Sigmoid colon (tissue), 7 donors: ENCODE data around the gene HDAC4. TPM values are rescaled to one million over a fixed set of nuclear protein-coding genes. Genes with fewer than 3 reads are reported as not detected.

Experiments used
- DNase-seq: peaks from one replicate; pipeline ENCODE4 v3.0.0-alpha.2; 2019
- H3K27ac ChIP-seq, 4 donors: fragments of 200-600 bp; sonication (generic); one replicate each; pipeline ENCODE4 v1.5.1; 2016 to 2019; ENCODE audit warnings: mild to moderate bottlenecking in 1 of 4
- H3K27me3 ChIP-seq, 3 donors: fragments of 200-600 bp; sonication (generic); one replicate each; pipeline ENCODE4 v1.5.1; 2019; ENCODE audit warnings: mild to moderate bottlenecking in 1 of 3
- H3K36me3 ChIP-seq, 4 donors: fragments of 200-600 bp; sonication (generic); one replicate each; pipeline ENCODE4 v1.5.1; 2016 to 2019
- H3K4me1 ChIP-seq, 4 donors: fragments of 200-600 bp; sonication (generic); one replicate each; pipeline ENCODE4 v1.5.1; 2017 to 2019
- H3K4me3 ChIP-seq, 4 donors: fragments of 200-600 bp; sonication (generic); one replicate each; pipeline ENCODE4 v1.5.1; 2017 to 2019; ENCODE audit warnings: mild to moderate bottlenecking in 2 of 4, moderate library complexity in 1 of 4
- H3K9me3 ChIP-seq, 4 donors: fragments of 200-600 bp in 3 of 4; sonication (generic) in 3 of 4; one replicate each; pipeline versions ENCODE4 v1.5.1 to v1.6.1; 2013 to 2019
- EP300 ChIP-seq, 4 donors: sonication (generic); formaldehyde crosslinking; IDR thresholded peaks; one replicate each; pipeline ENCODE4 v1.6.1; 2017; ENCODE audit warnings: antibody characterized with exemption in 4 of 4
- POLR2A ChIP-seq, 2 donors: fragments of 450-650 bp; IDR thresholded peaks; one replicate each; pipeline ENCODE4 v1.6.1; 2016; ENCODE audit warnings: antibody characterized with exemption in 2 of 2, mild to moderate bottlenecking in 2 of 2, moderate library complexity in 2 of 2
- POLR2AphosphoS5 ChIP-seq, 4 donors: sonication (generic); formaldehyde crosslinking; IDR thresholded peaks; one replicate each; pipeline ENCODE4 v1.6.1; 2017; ENCODE audit warnings: antibody characterized with exemption in 4 of 4
- WGBS, 2 donors: extraction: QIAGEN DNeasy Blood & Tissue Kit; methylation state at CpG; one replicate each; pipeline ENCODE4 v1.1.7; 2013; 5-methylcytosine and 5-hydroxymethylcytosine counted together
- intact Hi-C: fragments of 100-400 bp; cut with DNase I; formaldehyde crosslinking; loops from one replicate; pipeline ENCODE4 v1.15.1; 2023
- polyA plus RNA-seq, 3 donors: library from polyadenylated mRNA; stranded (reverse); fragments of 200-250 nt; gene quantifications; one replicate each; pipeline ENCODE4 v1.2.3, GENCODE V29; 2013
- total RNA-seq, 4 donors: library from RNA; depleted of rRNA; stranded (reverse); fragments of >200 nt; gene quantifications; one replicate each; pipeline ENCODE4 v1.1.0, GENCODE V29; 2016
- TF ChIP-seq, protein P1 (sequence below), 4 experiments: fragments of 450-650 bp in 3 of 4; fragments of 200-600 bp in 1 of 4; IDR thresholded peaks; one replicate each; pipeline ENCODE4 v1.5.1; 2016 to 2019; ENCODE audit warnings: antibody characterized with exemption in 4 of 4, mild to moderate bottlenecking in 3 of 4, moderate library complexity in 2 of 4
- donor health status: healthy with polysubstance abuse.
- donor health status: Bipolar disorder and iron deficiency.
- donor health status: healthy.

The HDAC4 gene
- total and polyA plus RNA-seq, 7 donors: 1.8 to 196 (median 77.0) TPM

DNA sequence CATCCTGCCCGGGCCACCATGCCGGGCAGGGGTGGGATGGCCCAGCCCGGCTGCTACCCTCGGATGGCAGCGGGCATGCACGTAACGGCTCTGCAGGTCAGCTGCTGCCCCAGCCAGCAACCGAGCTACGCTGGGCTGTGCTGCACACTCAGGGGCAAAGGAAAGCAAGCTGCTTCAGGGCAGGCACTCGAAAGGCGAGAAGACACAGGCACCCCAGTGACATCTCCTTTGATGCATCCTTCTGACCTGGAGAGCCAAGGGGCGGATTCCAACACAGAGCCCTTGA, 8.8 kb downstream of the HDAC4 start:
- no peak for DNase-seq
- Histone ChIP-seq H3K27me3 (no peaks in the 10 kb centered on the region), H3K4me1 (peaks cover 2 to 77% (median 68%) of the 10 kb centered on the region in 4 donors), H3K27ac (peak overlapping the region in 2 of 4 donors; percentile 44 to 95), H3K36me3 (peaks cover 0 to 19% (median 0%) of the 10 kb centered on the region in 4 donors), H3K9me3 (no peaks in the 10 kb centered on the region), H3K4me3 (no peak overlapping the region)
- TF ChIP-seq, protein P1, sequence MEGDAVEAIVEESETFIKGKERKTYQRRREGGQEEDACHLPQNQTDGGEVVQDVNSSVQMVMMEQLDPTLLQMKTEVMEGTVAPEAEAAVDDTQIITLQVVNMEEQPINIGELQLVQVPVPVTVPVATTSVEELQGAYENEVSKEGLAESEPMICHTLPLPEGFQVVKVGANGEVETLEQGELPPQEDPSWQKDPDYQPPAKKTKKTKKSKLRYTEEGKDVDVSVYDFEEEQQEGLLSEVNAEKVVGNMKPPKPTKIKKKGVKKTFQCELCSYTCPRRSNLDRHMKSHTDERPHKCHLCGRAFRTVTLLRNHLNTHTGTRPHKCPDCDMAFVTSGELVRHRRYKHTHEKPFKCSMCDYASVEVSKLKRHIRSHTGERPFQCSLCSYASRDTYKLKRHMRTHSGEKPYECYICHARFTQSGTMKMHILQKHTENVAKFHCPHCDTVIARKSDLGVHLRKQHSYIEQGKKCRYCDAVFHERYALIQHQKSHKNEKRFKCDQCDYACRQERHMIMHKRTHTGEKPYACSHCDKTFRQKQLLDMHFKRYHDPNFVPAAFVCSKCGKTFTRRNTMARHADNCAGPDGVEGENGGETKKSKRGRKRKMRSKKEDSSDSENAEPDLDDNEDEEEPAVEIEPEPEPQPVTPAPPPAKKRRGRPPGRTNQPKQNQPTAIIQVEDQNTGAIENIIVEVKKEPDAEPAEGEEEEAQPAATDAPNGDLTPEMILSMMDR (IDR thresholded peaks at IDR 0.05): no peak
- TF ChIP-seq EP300 (IDR thresholded peaks at IDR 0.05) (no peak), POLR2AphosphoS5 (IDR thresholded peaks at IDR 0.05) (no peak), POLR2A (IDR thresholded peaks at IDR 0.05) (no peak)
- WGBS, 2 donors: 96 to 98% methylated on average over 12 of the region's 12 CpGs
- intact Hi-C loops: no loop called here

DNA sequence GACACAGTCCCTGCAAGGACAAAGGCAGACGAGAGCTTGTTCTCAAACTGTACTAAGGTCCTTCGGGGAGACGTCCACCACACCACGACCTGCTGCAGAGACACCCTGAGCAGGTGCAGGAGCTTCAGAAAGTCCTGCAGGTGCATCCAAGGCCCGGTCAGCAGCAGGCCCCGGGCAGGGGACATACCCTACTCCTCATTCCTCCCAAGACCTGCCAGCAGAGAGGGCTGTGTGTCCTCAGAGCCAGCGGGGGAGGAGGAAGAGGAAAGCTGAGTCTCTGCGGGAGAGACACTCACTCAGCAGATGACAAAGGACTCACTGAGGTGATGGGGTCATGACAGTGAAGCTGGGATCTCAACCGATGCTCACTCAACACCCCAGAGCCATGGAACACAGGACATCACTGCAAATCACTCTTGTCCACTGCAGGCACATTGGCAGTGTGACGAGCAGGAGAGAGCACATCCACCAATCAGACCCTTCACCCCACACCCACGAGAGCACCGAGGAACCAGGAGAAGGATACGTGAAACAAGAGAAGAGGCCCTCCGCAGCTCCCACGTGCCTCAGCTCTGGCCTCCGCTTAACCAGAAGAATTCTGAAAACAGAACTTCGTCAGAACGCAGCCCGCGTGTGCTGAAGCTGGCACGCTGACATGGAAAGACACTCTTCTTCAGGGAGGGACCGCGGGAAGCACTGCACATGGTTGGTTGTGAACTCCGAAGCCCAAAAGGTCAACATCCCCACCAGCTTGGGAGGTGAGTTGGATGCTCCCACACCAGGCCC, 9.3 kb downstream of the HDAC4 start:
- DNase-seq: peak; percentile 62
- no peaks in the 10 kb centered on the region for H3K27me3 ChIP-seq
- H3K27ac ChIP-seq: peak overlapping the region in 2 of 4 donors; percentile 44 to 95
- TF ChIP-seq POLR2AphosphoS5 (IDR thresholded peaks at IDR 0.05): no peak
- H3K9me3 ChIP-seq: no peaks in the 10 kb centered on the region
- peaks cover 0 to 79% (median 67%) of the 10 kb centered on the region in 4 donors for H3K4me1 ChIP-seq
- peaks cover 0 to 19% (median 0%) of the 10 kb centered on the region in 4 donors for H3K36me3 ChIP-seq
- H3K4me3 ChIP-seq: no peak overlapping the region
- 90 to 94% methylated on average over 24 of the region's 24 CpGs for WGBS, 2 donors
- intact Hi-C loops: no loop called here

DNA sequence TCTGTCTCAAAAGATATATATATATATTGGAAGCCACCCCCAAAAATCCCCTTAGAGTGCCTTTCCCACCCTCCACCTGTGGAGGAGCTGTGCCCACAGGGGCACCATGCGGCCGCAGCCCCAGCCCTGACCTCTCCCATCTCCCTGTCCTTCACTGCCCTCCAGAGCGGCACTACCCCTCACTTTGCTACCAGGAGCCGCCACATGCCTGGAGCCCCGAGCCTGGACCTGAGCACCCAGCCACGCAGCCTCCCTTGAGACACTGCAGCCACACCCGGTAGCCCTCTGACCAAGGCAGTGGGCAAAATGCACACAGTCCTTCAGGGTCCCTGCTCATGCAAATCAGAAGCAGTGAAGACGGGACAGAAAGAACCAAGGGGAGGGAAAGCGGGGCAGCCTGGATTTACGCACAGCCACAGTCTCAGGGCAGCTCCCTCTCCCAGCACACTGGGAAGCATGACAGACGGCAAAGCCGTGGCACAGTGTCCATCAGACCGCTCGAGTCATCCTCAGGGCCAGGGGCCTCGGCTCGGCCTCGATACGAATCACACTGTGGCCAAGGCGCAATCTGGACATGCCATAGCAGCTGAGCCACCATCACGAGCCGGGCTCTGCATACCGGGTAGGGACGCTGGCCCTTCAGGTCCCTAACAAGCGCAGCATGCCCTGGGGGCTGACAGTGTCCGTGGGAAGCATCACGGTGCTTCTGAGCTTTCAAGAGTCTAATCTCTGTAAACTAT, 10.1 kb downstream of the HDAC4 start:
- no peak overlapping the region for H3K4me3 ChIP-seq
- H3K36me3 ChIP-seq: peaks cover 0 to 19% (median 0%) of the 10 kb centered on the region in 4 donors
- TF ChIP-seq EP300 (IDR thresholded peaks at IDR 0.05) (no peak), POLR2A (IDR thresholded peaks at IDR 0.05) (no peak), POLR2AphosphoS5 (IDR thresholded peaks at IDR 0.05) (no peak)
- TF ChIP-seq, protein P1 (IDR thresholded peaks at IDR 0.05): no peak
- WGBS, 2 donors: 95 to 96% methylated on average over 26 of the region's 26 CpGs
- H3K27me3 ChIP-seq: no peaks in the 10 kb centered on the region
- intact Hi-C loops: no loop called here
- peak; percentile 65 for DNase-seq
- peak overlapping the region in 2 of 4 donors; percentile 44 to 95 for H3K27ac ChIP-seq
- peaks cover 0 to 79% (median 67%) of the 10 kb centered on the region in 4 donors for H3K4me1 ChIP-seq
- no peaks in the 10 kb centered on the region for H3K9me3 ChIP-seq

DNA sequence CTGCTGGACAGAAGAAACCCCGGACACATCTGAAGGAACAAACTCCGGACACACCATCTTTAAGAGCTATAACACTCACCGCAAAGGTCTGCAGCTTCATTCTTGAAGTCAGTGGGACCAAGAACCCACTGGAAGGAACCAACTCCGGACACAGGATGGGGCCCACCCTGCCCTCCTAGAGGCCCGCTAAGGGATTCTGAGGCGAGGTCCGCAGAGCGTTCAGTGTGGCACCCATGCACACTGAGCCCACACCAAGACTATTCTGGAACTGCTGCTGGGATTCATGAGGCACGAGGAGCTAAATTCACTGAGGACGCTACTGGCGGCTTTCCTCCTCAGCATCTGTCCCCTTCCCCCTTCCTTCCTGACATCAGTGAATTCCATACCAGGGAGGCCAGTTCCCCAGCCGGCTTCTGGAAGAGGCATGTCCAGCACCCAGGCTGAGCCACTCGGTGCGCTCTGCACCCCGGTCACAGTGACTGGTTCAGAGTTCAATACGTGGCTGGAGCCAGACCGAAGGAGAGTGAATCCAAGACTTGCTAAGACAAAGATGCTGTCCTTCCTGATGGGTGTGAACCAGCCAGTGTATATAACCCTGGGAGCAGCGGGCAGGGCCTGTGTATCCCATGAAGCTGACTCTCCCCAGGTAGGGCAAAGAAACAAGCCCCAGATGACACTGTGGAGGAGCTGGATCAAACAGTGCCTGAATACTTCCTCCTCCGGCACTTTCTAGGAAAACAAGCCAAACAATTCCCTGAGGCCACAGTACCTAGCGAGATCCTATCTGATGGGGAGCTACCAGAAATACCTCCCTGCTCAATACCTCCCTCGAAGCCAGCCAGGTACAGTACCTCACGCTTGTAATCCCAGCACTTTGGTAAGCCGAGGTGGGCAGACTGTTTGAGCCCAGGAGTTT, 11.1 kb downstream of the HDAC4 start:
- 96 to 97% methylated on average over 23 of the region's 23 CpGs for WGBS, 2 donors
- TF ChIP-seq, protein P1 (IDR thresholded peaks at IDR 0.05): no peak
- TF ChIP-seq EP300 (IDR thresholded peaks at IDR 0.05) (no peak), POLR2A (IDR thresholded peaks at IDR 0.05) (no peak), POLR2AphosphoS5 (IDR thresholded peaks at IDR 0.05) (no peak)

More for the DNA sequence above, 11.1 kb downstream of the HDAC4 start:
- Histone ChIP-seq H3K27me3 (no peaks in the 10 kb centered on the region), H3K36me3 (peaks cover 0 to 19% (median 0%) of the 10 kb centered on the region in 4 donors), H3K4me1 (peaks cover 0 to 69% (median 64%) of the 10 kb centered on the region in 4 donors), H3K9me3 (no peaks in the 10 kb centered on the region), H3K27ac (no peak overlapping the region), H3K4me3 (no peak overlapping the region)
- intact Hi-C loops: no loop called here
- peak; percentile 54 for DNase-seq
